ENCODE measurements around the gene CBFA2T3. TPM values are rescaled to one million over a fixed set of nuclear protein-coding genes. Genes with fewer than 3 reads are reported as not detected.
A peak's percentile ranks its signal among the peaks of the same experiment; 100 is the strongest.

Gene CBFA2T3
- total RNA-seq, result 1 to 10 TPM; 1.4 to 5.8 (median 1.5) TPM

- TF ChIP-seq POLR2AphosphoS5 (IDR thresholded peaks at IDR 0.05), result peak; percentile 71
- TF ChIP-seq CTCF (IDR thresholded peaks at IDR 0.05), result no peak
- no peak for TF ChIP-seq POLR2A (IDR thresholded peaks at IDR 0.05)
- no peak for TF ChIP-seq EP300 (IDR thresholded peaks at IDR 0.05)
- H3K27me3 ChIP-seq, result peaks cover 86% of the 10 kb centered on the region
- peak; percentile 85 for ATAC-seq
- peaks cover 0 to 17% (median 8%) of the 10 kb centered on the region in 3 donors for H3K4me1 ChIP-seq
- no peaks in the 10 kb centered on the region for H3K9me3 ChIP-seq
- peak within 1 kb of the TSS in 1 of 2 donors; percentile 30 for H3K4me3 ChIP-seq
- peak within 1 kb of the TSS in 1 of 4 donors; percentile 40 for H3K27ac ChIP-seq
- no peaks in the 10 kb centered on the region for H3K36me3 ChIP-seq
- no CpG with 5 or more reads among the region's 32 CpGs for WGBS, 2 donors (ENCODE audit: low coverage in 1 of 2)
Observed at GRCh38 chr16:88977018-88977811, at the start of gene CBFA2T3. CBFA2T3 (minus strand) TSS chr16:88977207; CDS start chr16:88976807, 400 bp downstream.

GRCh38 chr16:89026121-89026612 is 49.2 kb upstream of the CBFA2T3 start:
- Histone ChIP-seq H3K36me3 (no peaks in the 10 kb centered on the region), H3K9me3 (peaks cover 0 to 37% (median 0%) of the 10 kb centered on the region in 3 donors), H3K4me3 (no peak overlapping the region), H3K4me1 (no peaks in the 10 kb centered on the region), H3K27ac (no peak overlapping the region), H3K27me3 (peaks cover 61% of the 10 kb centered on the region)
- no peak for ATAC-seq
- no peak for TF ChIP-seq POLR2A (IDR thresholded peaks at IDR 0.05)
- TF ChIP-seq CTCF (IDR thresholded peaks at IDR 0.05), result no peak
- no peak for TF ChIP-seq EP300 (IDR thresholded peaks at IDR 0.05)
- no peak for TF ChIP-seq POLR2AphosphoS5 (IDR thresholded peaks at IDR 0.05)
- WGBS, 2 donors (ENCODE audit: low coverage in 1 of 2), result 67 to 70% methylated on average over 3 to 5 of the region's 5 CpGs

- no peak for ATAC-seq
- Histone ChIP-seq H3K9me3 (peaks cover 0 to 32% (median 0%) of the 10 kb centered on the region in 3 donors), H3K36me3 (no peaks in the 10 kb centered on the region), H3K4me3 (no peak overlapping the region), H3K27ac (no peak overlapping the region), H3K4me1 (no peaks in the 10 kb centered on the region), H3K27me3 (peaks cover 66% of the 10 kb centered on the region)
- no peak for TF ChIP-seq POLR2AphosphoS5 (IDR thresholded peaks at IDR 0.05)
- TF ChIP-seq EP300 (IDR thresholded peaks at IDR 0.05), result no peak
- TF ChIP-seq POLR2A (IDR thresholded peaks at IDR 0.05), result no peak
- TF ChIP-seq CTCF (IDR thresholded peaks at IDR 0.05), result no peak
- 92 to 94% methylated on average over 3 to 4 of the region's 4 CpGs for WGBS, 2 donors (ENCODE audit: low coverage in 1 of 2)
Observed at GRCh38 chr16:89025636-89026035, 48.6 kb upstream of the CBFA2T3 start.

GRCh38 chr16:89024546-89025060 is 47.6 kb upstream of the CBFA2T3 start:
- Histone ChIP-seq H3K4me3 (no peak overlapping the region), H3K4me1 (no peaks in the 10 kb centered on the region), H3K36me3 (no peaks in the 10 kb centered on the region), H3K9me3 (peaks cover 0 to 32% (median 0%) of the 10 kb centered on the region in 3 donors), H3K27me3 (peaks cover 77% of the 10 kb centered on the region), H3K27ac (no peak overlapping the region)
- ATAC-seq, result no peak
- TF ChIP-seq EP300 (IDR thresholded peaks at IDR 0.05), result no peak
- no peak for TF ChIP-seq POLR2AphosphoS5 (IDR thresholded peaks at IDR 0.05)
- no peak for TF ChIP-seq POLR2A (IDR thresholded peaks at IDR 0.05)
- TF ChIP-seq CTCF (IDR thresholded peaks at IDR 0.05), result no peak
- WGBS, 2 donors (ENCODE audit: low coverage in 1 of 2), result 76 to 96% methylated on average over 2 to 4 of the region's 11 CpGs

Data from gastroesophageal sphincter (tissue), 4 donors.